ENCODE measurements around the gene BRD3OS.
A peak's percentile ranks its signal among the peaks of the same experiment; 100 is the strongest.
"Not testable (repeated sequence)": the region's sequence is repeated elsewhere in the genome, so short reads cannot be mapped to it uniquely, and the experiment has no call there.

The BRD3OS gene

GRCh38 chr9:134024828-134025605 lies at the start of gene BRD3OS:
Gene BRD3OS, plus strand, starts transcription at chr9:134025481. Its CDS starts 1,267 bp downstream, at chr9:134026748.
- DNase-seq: peak; percentile 99

- DNase-seq: no peak
Observed at GRCh38 chr9:133975511-133975910, 49.8 kb upstream of the BRD3OS start.

DNA sequence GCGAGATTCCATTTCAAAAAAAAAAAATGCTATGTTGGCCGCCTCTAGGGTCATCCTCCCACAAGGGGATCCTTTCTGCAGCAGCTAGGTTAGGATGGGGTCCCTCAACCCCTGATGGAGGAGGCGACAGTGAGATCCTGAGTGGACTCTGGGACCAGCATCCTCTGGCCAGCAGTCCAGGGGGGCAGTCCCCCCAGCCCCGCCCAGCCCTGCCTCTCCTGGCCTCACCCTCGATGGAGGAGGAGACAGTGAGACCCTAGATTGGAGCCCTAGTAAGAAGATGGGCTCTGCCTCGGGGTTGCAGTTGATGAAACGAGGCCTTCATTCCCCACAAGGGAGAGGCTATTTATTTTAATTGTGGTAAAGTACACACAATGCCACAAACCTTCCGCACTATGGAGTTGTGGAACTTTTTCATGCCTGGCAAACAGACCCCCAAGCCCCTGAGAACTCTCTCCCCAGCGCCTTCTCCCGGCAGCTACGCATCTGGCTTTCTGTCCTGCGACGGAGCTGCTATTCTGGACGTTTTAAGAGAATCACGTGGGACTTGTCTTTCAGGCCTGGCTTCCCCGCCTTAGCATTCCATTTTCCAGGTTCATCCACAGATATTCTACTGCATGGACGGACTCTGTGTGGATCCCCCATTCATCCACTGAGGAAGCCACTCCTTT lies 49.0 kb upstream of the BRD3OS start:
- DNase-seq: no peak

- no peak for DNase-seq
Observed at GRCh38 chr9:133976887-133977286, 48.4 kb upstream of the BRD3OS start.

- no peak for DNase-seq
Observed at GRCh38 chr9:133977421-133978201, 47.7 kb upstream of the BRD3OS start.

DNA sequence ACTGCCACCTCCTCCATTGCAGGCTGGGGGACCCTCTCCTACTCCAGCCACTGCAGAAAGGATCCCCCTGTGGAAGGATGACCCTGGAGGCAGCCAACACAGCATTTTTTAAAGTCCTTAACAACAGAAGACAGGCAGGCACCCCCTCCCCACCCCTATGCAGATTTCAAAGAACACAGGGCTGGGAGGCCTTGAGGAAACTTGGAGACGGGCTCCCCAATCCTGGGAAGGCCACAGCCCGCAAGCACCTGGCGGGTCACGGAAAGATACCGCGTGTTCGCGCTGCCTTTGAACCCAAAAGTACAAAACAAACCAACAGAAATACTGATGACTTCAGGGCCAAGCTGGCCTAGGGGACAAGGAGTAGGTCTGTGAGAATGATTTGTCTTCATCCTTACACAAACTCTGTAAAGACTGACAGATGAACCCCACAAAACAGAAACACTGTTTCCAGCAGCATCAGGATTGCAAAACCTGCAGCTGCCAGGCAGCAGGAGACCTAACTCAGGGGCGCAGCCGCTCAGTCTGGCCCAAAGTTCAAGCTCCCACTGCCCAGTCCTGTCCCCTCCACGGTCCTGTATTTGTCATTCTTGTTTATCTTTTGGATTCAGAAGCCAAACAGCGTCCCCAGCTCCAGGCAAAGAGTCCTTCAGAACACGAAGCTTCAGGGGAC lies 46.9 kb upstream of the BRD3OS start:
- no peak for DNase-seq

- DNase-seq: no peak
Observed at GRCh38 chr9:133978899-133979272, 46.4 kb upstream of the BRD3OS start.

GRCh38 chr9:133979273-133979920 lies 45.9 kb upstream of the BRD3OS start:
- peak; percentile 30 for DNase-seq

DNA sequence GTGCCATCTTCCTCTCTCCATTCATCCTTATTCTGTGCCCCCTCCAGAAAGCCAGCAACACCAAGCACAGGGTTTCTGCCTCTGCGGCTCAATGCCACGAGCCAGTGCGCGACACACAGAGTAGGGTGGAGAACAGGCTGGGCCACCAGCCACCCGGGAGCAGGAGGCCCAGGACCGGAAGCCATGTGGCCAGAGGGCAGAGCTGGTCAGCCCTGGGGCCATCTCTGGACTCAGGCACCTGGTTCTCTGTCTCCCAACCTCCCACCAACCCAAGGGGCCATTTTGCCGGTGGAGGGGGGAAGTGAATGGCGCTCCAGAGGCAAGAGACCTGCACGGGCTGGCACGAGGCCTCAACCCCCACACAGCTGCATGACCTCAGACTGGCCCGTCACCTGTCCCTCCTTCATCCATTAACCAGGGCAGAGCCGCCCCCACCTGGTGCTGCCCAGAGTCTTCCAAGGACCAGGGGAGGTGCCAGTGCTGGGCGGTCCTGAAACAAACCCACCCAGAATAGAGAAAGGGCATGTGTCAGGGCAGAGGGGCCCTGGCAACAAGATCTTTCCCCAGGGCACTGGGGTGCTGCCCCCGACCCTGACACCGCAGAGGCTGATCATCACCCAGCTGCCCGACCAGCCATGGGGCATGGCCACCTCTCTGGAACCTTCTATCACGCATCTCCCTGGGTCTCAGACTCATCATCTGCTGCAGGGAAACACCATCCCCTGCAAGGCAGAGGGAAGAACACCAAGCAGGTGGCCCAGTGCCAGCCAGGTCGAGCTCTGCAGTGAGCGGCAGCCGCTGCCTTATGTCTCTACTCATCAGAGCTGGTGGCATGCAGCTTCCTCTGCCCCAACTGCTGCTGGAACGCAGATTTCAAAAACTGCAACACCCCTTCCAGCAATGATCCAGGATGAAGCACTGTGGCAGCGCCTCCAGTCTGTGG lies 45.1 kb upstream of the BRD3OS start:
- DNase-seq: no peak

DNA sequence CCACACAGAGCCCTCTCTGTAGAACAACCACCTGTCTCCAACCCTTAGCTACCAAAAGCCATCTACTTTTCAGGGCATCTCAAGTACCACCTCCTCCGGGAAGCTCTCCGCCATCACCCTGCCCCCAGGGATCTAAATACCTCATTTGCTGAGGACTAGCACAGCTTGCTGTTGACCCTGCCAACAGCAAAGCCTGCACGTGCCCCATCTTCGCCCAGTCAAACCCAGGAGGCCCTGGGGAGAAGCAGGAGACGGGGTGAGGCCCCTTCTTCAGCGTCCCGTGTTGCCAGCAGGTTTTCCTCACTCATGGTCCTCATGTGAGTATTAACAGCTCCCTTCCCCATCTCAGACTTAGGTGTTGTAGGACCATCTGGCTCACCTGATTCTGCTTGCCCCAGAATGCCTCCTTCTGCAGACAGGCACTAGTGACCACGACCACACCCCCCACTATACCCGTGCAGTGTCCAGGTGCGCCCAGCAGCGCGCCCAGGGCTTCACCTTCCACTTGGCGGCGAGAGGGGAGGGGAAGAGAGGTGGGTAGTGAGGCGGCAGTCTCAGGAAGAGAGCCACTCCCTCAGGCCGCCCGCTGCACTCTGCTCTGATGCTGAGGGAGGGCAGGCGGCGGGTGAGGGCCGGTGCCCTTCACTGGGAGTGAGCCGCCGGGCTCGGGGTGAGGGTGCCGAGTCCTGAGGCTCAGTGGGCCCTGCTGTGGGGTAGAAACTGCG lies 44.3 kb upstream of the BRD3OS start:
- DNase-seq: no peak

GRCh38 chr9:133981589-133981957 lies 43.7 kb upstream of the BRD3OS start:
- no peak for DNase-seq

DNA sequence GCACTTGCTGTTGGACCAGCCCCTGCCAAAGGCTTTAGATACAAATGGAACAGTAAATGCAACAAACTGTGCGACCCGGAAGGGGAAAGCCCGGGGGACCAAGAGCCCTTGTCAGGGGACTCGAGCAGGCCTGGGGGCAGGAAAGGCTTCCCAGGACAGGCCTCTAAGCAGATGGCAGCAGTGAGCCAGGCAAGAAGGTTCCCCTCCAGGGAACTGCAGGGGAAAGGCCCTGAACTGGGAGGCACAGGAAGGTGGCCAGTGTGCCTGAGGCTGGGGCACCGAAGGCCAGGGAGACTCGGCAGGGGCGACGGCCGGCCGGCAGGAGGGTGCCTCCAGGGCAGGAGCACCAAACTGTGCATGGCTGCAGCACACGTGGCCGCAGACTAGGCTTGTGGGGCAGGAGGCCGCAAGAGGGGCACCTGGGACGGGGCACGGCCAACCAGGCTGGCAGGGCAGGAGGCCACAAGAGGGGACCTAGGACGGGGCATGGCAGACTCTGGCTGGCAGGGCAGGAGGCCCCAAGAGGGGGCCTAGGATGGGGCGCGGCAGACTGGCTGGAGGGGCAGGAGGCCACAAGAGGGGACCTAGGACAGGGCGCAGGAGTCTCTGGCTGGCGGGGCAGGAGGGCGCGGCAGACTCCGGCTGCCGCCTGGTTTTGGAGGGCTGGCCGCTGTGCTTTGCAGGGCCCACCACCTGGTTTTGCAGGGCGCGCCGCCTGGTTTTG lies 43.2 kb upstream of the BRD3OS start:
- DNase-seq: no peak

- no peak for DNase-seq
Observed at GRCh38 chr9:133982971-133983720, 42.1 kb upstream of the BRD3OS start.

- DNase-seq: no peak
Observed at GRCh38 chr9:133986061-133986460, 39.2 kb upstream of the BRD3OS start.

DNA sequence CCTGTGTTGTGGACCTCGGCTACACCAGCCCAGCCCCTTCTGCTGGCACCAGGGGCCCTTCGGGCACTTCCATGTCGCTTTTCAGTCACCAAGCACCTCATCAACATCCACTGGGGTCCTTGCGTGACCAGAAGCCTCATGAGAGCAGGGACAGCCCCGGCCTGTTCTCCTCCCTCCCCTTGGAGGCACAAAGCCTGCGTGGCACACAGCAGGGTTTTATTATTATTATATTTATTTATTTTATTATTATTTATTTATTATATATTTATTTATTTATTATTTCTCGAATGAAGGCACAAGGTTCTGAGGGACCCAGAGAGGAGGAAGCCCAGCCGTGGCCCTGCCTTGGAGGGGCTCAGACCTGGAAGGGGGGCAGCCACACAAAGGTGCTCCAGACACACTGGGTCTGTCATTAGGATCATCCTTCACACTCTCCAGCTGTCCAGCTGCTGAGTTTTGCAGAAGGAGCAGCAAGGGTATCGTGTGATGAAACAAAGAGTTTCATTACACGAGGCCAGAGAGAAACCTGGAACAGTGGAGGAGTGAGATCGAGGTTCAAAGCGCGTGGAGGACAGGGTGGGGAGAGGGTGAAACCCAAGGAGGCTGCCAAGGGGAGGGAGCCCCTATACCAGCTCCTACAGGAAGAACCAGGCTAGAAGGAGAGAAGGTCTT lies 38.4 kb upstream of the BRD3OS start:
- DNase-seq: no peak

DNA sequence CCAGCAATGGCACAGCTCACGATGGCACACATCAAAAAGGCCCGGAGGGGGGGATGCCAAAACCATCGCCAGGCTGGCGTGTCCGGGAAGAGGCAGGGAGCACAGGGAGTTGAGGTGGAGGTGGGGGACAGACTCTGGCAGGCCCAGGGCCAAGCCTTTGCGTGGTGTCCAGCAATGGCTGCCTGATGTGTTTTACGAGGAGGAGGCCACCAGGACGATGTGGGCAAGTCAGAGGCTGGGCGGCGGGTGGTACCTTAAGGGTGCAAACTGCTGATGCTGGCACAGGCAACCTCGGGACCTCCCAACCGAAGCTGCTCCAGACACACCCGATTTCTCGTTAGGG lies 37.9 kb upstream of the BRD3OS start:
- no peak for DNase-seq

GRCh38 chr9:133987946-133988665 lies 37.2 kb upstream of the BRD3OS start:
- DNase-seq: no peak

DNA sequence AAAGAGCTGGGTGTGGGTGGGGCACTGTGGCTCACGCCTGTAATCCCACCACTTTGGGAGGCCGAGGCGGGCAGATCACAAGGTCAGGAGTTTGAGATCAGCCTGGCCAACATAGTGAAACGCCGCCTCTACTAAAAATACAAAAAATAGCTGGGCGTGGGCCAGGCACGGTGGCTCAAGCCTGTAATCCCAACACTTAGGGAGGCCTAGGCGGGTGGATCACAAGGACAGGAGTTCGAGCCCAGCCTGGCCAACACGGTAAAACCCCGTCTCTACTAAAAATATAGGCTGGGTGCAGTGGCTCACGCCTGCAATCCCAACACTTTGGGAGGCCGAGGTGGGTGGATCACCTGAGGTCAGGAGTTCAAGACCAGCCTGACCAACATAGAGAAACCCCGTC lies 36.5 kb upstream of the BRD3OS start:
- DNase-seq: not testable (repeated sequence)
